Measurements from ENCODE around the gene LRRC10B.

GRCh38 chr11:61549177-61549576 lies 40.6 kb downstream of the LRRC10B start:
- TF ChIP-seq CTCF (IDR thresholded peaks at IDR 0.05 in 4 of 5, conservative IDR thresholded peaks at IDR 0.05 in 1 of 5) (no peak), POLR2A (IDR thresholded peaks at IDR 0.05) (no peak)

Data from gastrocnemius medialis (tissue), 4 donors.